ENCODE data around the gene GALNT14.

The GALNT14 gene

DNA sequence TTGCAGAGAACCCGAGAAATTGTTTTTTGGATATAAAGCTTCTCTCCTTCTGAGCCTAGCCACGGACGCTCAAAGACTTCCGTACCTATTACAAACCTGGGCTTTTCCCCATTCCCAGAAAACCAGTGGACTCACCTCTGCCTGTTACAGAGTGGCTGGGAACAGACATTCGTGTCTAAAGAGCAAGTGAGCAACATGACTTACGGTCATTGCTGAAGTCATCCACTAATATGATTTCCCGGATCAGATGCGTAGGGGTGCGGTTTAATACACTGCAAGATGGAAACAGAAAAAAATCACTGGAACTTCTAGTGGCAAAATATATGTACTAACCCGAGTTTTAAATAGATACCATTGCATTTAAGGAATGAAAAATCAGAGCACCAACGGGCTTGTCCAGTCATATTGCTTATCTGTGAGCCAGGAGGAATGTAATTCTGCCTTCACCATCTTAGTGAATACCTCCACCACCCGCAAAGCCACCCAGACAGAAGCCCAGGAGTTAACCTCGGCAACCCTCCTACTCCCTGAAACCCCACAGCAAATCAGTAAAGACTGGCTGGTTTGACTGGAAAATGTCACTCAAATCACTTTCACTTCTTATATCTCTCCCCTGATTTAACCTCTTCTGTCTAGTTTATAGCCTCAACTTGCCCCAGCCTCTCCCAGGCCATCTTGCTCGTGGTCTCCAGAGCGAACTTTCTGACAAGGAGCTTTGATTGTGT, 179.9 kb downstream of the GALNT14 start:
- H3K4me1 Mint-ChIP-seq (ENCODE audit: low read depth in 2 of 2): no peaks in the 10 kb centered on the region
- no peak for DNase-seq
- no peak for ATAC-seq (replicated peaks)
- H3K27me3 Mint-ChIP-seq: peaks cover 12 to 24% of the 10 kb centered on the region in 2 donors
- H3K36me3 Mint-ChIP-seq (ENCODE audit: insufficient read depth): no peaks in the 10 kb centered on the region
- H3K27ac Mint-ChIP-seq: no peak overlapping the region
- no peaks in the 10 kb centered on the region for H3K9me3 Mint-ChIP-seq
- H3K4me3 Mint-ChIP-seq: no peak overlapping the region

DNA sequence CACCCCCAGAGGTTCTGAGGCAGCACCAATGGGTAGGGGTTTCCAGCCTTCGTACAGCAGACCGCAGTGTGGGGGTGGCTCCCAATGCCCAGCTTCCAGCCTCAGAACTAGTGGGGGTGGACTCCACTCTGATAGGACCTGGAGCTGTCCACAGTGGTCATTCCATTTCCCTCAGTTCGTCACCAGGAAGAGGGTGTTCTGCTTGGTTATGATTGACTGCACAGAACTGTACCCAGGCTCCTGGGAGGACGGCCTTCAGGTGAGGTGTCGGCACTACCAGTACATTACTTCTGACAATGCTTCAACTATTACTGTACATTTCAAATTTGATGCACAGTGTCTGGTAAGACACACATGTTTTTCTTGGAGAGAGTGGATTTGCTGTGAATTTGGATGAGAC, 180.6 kb downstream of the GALNT14 start:
- DNase-seq (no peak), ATAC-seq (replicated peaks) (no peak)
- Mint-ChIP-seq H3K27ac (no peak overlapping the region), H3K27me3 (peaks cover 8 to 16% of the 10 kb centered on the region in 2 donors), H3K36me3 (ENCODE audit: insufficient read depth) (no peaks in the 10 kb centered on the region), H3K9me3 (no peaks in the 10 kb centered on the region), H3K4me1 (ENCODE audit: low read depth in 2 of 2) (no peaks in the 10 kb centered on the region), H3K4me3 (no peak overlapping the region)

DNA sequence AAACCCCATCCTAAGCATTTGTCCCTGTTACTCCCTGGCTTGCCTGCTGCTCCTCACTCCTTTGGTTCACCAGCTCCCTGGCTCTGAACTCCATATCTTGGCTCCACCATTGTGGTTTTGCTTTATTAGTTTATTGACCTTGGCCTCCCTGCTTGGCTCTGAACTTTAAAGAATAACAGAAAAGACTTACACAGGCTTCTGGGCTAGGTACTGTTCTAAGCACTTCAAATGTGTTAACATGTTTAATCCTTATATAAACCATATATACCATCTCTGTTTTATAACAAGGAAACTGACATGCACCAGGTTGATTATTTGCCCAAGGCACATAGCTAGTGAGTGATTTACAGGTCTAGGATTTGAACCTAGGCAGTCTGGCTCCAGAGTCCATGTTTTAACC, 181.2 kb downstream of the GALNT14 start:
- peaks cover 8 to 10% of the 10 kb centered on the region in 2 donors for H3K27me3 Mint-ChIP-seq
- no peaks in the 10 kb centered on the region for H3K36me3 Mint-ChIP-seq (ENCODE audit: insufficient read depth)
- no peaks in the 10 kb centered on the region for H3K9me3 Mint-ChIP-seq
- no peak overlapping the region for H3K4me3 Mint-ChIP-seq
- ATAC-seq (replicated peaks) (no peak), DNase-seq (no peak)
- H3K4me1 Mint-ChIP-seq (ENCODE audit: low read depth in 2 of 2): no peaks in the 10 kb centered on the region
- no peak overlapping the region for H3K27ac Mint-ChIP-seq

DNA sequence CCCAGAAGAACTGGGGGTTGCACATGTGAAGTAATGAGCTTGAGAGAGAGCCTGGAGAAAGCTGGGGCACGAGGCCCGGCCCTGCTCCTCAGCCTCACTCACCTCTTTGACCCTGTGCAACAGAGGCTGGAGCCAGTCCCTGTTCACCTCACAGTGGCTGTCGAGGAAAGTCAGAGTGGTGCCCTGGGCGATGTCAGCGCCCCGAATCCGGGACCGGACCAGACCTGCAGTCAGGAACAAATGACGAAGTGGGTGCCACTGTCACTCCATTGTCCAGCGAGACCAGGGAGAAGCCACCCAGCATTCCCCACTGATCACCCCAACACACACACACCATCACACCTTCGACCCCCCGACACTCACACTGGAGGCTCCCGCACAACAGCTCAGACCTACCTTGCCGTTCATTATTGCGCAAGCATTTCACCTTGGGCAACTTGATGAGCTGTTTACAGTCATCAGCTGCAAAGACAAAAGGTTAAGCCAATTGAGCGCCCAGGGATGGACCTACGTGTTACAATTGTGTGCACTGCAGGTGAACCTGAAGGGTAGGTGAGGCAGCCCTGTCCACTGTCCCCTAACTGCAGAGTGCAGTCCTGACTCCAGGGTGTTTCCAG, 182.6 kb downstream of the GALNT14 start:
- Mint-ChIP-seq H3K9me3 (no peaks in the 10 kb centered on the region), H3K4me1 (ENCODE audit: low read depth in 2 of 2) (no peaks in the 10 kb centered on the region), H3K36me3 (ENCODE audit: insufficient read depth) (no peaks in the 10 kb centered on the region), H3K27ac (no peak overlapping the region), H3K4me3 (no peak overlapping the region), H3K27me3 (peaks cover 13 to 18% of the 10 kb centered on the region in 2 donors)
- ATAC-seq (replicated peaks): no peak
- DNase-seq: no peak

DNA sequence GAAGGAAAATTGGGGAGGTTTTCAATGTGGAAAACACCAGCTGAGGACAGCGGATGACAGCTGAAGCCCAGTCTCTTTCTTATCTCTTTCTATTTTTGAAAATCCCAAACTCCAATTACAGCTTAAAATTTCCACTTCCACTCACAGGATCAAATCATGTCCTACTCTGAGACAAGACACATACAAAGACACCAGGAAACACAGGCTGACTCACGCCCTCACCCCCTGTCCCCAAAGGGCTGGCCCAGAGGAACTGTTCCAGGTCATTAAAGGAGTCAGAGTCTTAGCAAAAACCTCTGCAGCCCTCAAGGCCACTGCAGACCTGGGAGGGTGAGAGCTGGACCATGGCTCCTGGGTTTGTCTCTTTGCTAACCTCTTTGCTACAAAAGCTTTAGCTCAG, 187.9 kb downstream of the GALNT14 start:
- DNase-seq (no peak), ATAC-seq (replicated peaks) (no peak)
- Mint-ChIP-seq H3K4me1 (ENCODE audit: low read depth in 2 of 2) (no peaks in the 10 kb centered on the region), H3K36me3 (ENCODE audit: insufficient read depth) (no peaks in the 10 kb centered on the region), H3K9me3 (no peaks in the 10 kb centered on the region), H3K4me3 (no peak overlapping the region), H3K27me3 (peaks cover 17 to 19% of the 10 kb centered on the region in 2 donors), H3K27ac (no peak overlapping the region)

DNA sequence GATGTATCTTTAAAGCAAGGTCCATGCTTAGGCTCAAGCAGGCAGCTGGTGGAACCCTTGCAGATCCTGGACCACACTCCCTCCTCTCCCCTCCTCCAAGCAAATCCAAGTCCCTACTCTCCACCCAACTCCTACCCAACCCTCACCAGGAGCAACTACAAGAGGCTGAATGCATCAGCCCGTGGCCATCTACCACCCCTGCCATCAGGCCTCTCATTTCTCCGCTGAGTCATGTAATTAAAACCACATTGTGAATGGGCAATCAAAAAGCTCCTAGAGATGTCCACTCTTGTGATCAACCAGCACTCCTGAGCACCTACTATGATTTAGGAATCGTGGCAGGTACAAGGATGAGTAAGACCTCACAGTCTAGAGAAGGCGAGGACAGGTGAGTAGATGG, 188.8 kb downstream of the GALNT14 start:
- no peaks in the 10 kb centered on the region for H3K4me1 Mint-ChIP-seq (ENCODE audit: low read depth in 2 of 2)
- H3K36me3 Mint-ChIP-seq (ENCODE audit: insufficient read depth): no peaks in the 10 kb centered on the region
- peaks cover 17 to 19% of the 10 kb centered on the region in 2 donors for H3K27me3 Mint-ChIP-seq
- DNase-seq: no peak
- no peak overlapping the region for H3K4me3 Mint-ChIP-seq
- H3K9me3 Mint-ChIP-seq: no peaks in the 10 kb centered on the region
- no peak overlapping the region for H3K27ac Mint-ChIP-seq
- ATAC-seq (replicated peaks): no peak

DNA sequence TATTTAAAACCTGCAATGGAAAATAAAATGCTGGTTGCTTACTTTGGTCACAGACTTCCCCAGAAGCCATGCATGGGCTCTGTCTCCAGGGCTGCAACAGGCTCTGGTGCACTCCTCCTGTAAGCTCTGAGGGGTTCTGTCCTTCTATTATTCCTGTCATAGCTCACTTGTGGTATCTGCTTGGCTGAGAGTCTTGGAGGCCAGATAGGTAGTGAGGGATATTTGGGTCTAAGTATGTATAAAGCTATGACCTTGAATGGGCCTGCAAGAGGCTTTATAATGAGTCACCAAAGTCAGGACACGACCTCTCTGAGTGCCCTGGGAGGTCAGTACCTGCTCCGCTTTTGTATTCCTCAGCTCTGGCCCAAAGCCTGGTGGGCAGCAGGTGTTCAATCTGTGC, 189.4 kb downstream of the GALNT14 start:
- Mint-ChIP-seq H3K27ac (no peak overlapping the region), H3K4me1 (ENCODE audit: low read depth in 2 of 2) (no peaks in the 10 kb centered on the region), H3K4me3 (no peak overlapping the region), H3K9me3 (no peaks in the 10 kb centered on the region), H3K27me3 (peaks cover 19 to 20% of the 10 kb centered on the region in 2 donors), H3K36me3 (ENCODE audit: insufficient read depth) (no peaks in the 10 kb centered on the region)
- DNase-seq: no peak
- ATAC-seq (replicated peaks): no peak

DNA sequence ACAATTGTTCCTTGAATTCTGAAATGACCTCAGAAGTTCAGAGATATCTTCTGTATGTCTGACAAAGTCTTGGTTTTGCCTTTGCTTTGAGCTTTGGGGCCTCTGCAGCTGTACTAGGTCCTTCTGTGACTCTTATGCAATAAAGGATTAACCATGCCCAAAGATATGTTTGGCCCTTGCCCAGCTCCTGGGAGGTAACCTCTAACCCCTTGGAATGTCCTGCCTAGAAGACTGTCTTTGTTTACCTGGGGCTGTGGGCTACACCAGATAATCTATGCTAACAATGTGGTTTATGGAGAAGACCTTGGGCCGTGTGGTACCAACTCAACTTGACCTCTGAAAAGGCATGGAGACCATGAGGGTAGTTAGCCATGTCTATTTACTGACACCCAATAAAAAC, 190.1 kb downstream of the GALNT14 start:
- H3K4me1 Mint-ChIP-seq (ENCODE audit: low read depth in 2 of 2): no peaks in the 10 kb centered on the region
- no peaks in the 10 kb centered on the region for H3K9me3 Mint-ChIP-seq
- DNase-seq: no peak
- no peaks in the 10 kb centered on the region for H3K36me3 Mint-ChIP-seq (ENCODE audit: insufficient read depth)
- ATAC-seq (replicated peaks): no peak
- H3K27me3 Mint-ChIP-seq: peaks cover 19 to 24% of the 10 kb centered on the region in 2 donors
- no peak overlapping the region for H3K27ac Mint-ChIP-seq
- H3K4me3 Mint-ChIP-seq: no peak overlapping the region

DNA sequence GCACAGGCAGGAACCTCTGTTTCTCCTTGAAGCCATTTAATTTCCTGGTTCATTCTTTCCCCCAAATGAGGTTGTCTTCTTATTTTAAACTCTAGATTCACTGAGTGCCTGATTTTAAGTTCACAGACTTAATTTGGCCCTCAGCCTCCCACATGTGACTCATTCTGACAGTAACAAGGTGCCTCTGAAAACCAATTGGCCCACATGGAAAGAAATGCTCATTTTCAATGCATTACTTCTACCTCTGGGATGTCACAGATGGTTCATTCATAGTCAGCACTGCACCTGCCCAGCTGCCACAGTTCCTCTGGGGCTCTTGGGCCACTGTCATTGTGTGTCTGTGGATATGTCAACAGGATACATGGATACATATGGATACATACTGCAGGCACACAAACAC, 190.6 kb downstream of the GALNT14 start:
- Mint-ChIP-seq H3K36me3 (ENCODE audit: insufficient read depth) (no peaks in the 10 kb centered on the region), H3K4me3 (no peak overlapping the region), H3K9me3 (no peaks in the 10 kb centered on the region), H3K4me1 (ENCODE audit: low read depth in 2 of 2) (no peaks in the 10 kb centered on the region), H3K27ac (no peak overlapping the region), H3K27me3 (peaks cover 19 to 24% of the 10 kb centered on the region in 2 donors)
- DNase-seq: no peak
- ATAC-seq (replicated peaks): no peak

DNA sequence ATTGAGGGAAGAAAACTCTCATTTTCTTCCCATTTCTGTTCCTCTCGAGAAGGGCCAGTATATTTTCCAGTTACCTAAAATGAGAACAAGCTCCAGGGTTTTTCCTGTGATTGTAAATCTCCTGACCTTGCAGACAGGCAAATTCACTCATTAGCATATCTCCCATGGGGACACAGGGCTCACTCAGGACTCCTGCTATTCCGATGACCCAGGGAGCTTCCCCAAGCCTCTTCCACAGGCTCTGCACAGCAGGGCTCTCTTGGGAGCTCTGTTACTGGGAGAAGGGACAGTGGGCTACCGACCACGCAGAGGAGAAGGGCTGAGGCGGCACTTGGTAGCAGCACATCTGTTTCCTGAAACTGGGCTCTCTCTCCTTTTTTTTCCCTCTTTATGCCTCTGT, 195.8 kb downstream of the GALNT14 start:
- Mint-ChIP-seq H3K9me3 (no peaks in the 10 kb centered on the region), H3K36me3 (ENCODE audit: insufficient read depth) (no peaks in the 10 kb centered on the region), H3K4me1 (ENCODE audit: low read depth in 2 of 2) (no peaks in the 10 kb centered on the region), H3K27ac (no peak overlapping the region), H3K27me3 (peaks cover 42 to 53% of the 10 kb centered on the region in 2 donors), H3K4me3 (no peak overlapping the region)
- ATAC-seq (replicated peaks) (no peak), DNase-seq (no peak)

DNA sequence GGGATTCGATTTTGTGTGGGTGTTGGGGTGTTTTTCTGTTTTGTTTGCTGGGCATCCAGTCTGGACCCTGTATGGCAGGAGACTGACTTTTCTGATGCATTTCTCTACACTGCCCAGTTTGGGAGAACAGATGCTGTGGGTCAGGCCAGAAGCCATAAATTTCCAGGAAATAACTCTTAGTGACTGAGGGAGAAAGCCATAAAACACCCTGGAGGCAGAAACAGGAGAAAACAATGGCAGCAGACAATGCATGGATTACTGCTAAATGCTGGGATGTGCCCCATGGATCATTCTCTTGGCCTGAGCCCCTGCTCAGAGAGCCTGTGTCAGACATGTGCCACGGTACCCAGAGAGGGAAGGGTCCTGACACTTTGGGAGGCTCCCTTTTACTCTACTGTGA, 197.4 kb downstream of the GALNT14 start:
- H3K36me3 Mint-ChIP-seq (ENCODE audit: insufficient read depth): no peaks in the 10 kb centered on the region
- no peak overlapping the region for H3K4me3 Mint-ChIP-seq
- H3K4me1 Mint-ChIP-seq (ENCODE audit: low read depth in 2 of 2): no peaks in the 10 kb centered on the region
- peaks cover 32 to 47% of the 10 kb centered on the region in 2 donors for H3K27me3 Mint-ChIP-seq
- ATAC-seq (replicated peaks): no peak
- no peak for DNase-seq
- H3K27ac Mint-ChIP-seq: no peak overlapping the region
- H3K9me3 Mint-ChIP-seq: no peaks in the 10 kb centered on the region

DNA sequence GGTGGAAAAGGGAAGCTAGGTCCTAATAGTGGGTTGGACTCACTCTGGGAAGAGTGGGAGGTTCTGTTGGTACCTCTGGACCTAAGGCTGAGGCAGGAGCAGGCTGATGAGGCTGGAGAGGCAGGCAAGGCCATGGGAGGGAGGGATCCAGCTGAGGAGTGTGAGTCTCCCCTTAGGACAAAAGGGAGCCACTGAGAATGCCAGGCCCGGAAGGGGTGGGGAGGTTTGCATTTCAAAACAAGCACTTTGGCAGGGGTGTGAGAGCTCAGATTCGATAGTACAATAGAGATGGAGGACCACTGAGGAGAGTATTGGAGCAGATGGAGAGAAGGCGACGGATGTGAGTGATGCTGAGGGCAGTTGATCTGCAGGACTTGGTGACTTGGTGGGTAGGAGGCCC, 198.9 kb downstream of the GALNT14 start:
- Mint-ChIP-seq H3K27me3 (peaks cover 32 to 45% of the 10 kb centered on the region in 2 donors), H3K27ac (no peak overlapping the region), H3K36me3 (ENCODE audit: insufficient read depth) (no peaks in the 10 kb centered on the region), H3K4me1 (ENCODE audit: low read depth in 2 of 2) (no peaks in the 10 kb centered on the region), H3K4me3 (no peak overlapping the region), H3K9me3 (no peaks in the 10 kb centered on the region)
- ATAC-seq (replicated peaks) (no peak), DNase-seq (no peak)

DNA sequence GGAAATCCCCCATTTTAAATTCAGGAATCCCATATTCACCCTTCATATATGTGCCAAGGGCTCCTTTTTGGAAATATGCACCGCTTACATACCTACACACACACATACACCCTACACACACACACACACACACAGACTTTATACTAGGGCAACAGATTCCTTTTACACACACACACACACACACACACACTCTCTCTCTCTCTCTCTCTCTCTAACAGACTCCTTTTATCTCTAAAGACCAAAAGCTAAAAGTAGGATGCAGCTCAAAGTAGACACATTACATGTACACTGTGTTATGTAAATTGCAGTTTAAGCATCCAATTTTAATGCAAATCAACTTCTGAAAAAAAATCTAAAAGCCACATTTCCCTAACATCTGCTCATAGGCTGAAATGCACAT, 200.0 kb downstream of the GALNT14 start:
- no peaks in the 10 kb centered on the region for H3K36me3 Mint-ChIP-seq (ENCODE audit: insufficient read depth)
- no peaks in the 10 kb centered on the region for H3K4me1 Mint-ChIP-seq (ENCODE audit: low read depth in 2 of 2)
- H3K9me3 Mint-ChIP-seq: no peaks in the 10 kb centered on the region
- no peak overlapping the region for H3K27ac Mint-ChIP-seq
- peaks cover 32 to 37% of the 10 kb centered on the region in 2 donors for H3K27me3 Mint-ChIP-seq
- no peak overlapping the region for H3K4me3 Mint-ChIP-seq
- DNase-seq: no peak
- no peak for ATAC-seq (replicated peaks)

DNA sequence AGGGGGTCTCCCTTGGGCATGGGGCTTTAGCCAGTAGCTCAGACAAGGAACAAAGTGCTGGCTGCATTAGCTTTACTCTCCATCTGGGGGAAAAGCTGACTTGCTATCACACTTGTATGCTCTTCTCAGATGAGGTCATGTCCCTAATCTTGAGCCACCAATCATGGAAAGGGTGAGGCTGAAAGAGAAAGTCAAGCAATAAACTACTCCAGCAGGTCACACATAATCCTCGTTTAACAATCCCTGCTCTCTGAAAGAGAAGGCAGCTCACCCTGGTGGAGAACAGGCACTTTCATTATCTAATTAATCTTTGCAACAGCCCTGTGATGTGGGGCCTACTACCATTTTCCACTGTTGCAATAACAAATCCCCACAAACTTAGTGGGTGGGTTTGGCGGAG, 201.3 kb downstream of the GALNT14 start:
- no peaks in the 10 kb centered on the region for H3K36me3 Mint-ChIP-seq (ENCODE audit: insufficient read depth)
- no peak overlapping the region for H3K27ac Mint-ChIP-seq
- no peak overlapping the region for H3K4me3 Mint-ChIP-seq
- peaks cover 28 to 31% of the 10 kb centered on the region in 2 donors for H3K27me3 Mint-ChIP-seq
- no peak for DNase-seq
- no peaks in the 10 kb centered on the region for H3K9me3 Mint-ChIP-seq
- H3K4me1 Mint-ChIP-seq (ENCODE audit: low read depth in 2 of 2): no peaks in the 10 kb centered on the region
- no peak for ATAC-seq (replicated peaks)
